Measurements from ENCODE around the gene LEFTY1.

Gene LEFTY1

DNA sequence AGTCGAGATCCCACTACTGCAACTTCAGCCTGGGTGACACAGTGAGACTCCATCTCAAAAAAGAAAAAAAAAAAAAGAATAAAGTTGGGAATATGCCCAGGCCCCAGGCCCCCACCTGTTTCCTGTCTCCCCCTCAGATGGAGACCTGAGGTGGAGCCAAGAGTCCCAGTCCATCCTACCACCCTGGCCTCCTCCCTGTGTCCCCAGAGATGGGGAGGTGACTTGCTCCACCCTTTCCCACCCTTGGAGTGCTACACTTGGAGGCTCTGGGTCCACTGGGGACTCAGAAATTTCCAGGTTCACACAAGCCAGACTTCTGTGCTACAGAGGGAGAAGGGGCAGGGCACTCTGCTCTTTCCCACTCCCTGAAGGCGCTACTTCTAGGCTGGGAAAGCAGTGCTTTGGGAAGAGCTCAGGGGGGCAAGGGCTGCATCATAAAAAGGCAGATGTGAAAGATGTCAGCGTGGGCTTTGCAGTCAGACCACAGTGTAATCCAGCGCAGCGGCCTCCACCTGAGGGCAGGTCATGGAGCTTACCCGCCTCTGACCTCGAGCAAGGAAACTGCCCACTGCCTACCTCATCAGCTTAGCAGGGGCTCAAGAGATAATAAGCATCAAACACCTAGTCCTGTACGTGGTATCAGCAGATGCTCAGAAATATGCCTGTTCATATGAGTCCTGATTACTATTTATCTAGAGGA, 20.2 kb downstream of the LEFTY1 start:
- DNase-seq = no peak

DNA sequence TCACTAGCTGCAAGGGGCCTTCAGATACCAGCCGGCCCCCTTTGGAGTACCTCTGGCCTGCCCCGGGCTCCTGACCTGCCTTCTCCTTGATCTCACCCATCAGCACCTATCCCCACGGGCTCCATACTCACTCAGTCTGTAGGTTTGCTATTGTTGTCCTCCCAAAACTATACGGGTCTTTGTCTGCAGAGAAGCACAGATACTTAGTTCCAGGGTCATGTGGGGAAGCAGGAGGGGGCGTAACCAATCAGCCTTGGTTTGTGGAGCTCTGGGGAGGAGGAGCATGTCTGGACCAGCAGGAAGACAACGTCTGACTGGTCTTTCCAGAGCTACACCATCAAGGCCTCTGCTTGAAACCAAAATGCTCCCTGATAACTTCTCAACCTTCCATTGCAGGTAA, 22.0 kb downstream of the LEFTY1 start:
- DNase-seq = no peak

DNA sequence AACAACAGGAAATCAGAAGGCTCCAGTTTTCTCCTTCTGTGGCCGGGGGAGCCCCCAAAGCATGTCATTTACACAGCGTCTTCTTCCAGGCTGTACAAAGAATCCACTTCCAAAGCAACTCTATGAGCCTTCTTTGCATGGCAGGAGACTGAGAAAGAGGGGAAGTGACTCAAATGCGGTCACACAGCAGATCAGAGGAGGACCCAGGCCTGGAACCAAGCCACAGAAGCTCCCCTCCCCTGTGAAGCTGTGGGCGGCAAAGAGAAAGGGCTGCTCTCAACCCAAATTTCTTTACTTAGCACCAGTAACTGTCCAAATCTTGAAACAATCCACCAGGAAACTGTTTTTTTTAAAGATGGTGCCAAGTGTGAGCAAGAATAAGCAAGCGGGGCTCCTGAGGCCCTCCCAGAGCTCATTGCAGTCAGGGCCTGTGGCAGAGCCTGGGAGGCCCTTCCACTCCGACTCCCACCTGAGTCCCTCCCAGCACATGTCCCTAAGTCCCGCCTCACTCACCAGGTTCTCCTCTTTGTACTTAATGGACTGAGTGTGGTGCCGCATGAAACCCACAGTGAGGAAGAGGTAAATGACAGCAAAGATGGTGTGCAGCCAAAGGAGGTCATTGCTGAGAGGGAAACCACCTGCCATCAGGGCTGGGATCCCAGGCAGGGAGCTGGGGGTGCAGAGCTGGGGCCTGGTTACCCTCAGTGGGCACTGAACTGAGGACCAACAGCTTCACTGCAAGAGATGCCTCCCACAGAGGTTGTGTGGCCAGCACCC, 22.7 kb downstream of the LEFTY1 start:
- DNase-seq = peak; percentile 73

DNA sequence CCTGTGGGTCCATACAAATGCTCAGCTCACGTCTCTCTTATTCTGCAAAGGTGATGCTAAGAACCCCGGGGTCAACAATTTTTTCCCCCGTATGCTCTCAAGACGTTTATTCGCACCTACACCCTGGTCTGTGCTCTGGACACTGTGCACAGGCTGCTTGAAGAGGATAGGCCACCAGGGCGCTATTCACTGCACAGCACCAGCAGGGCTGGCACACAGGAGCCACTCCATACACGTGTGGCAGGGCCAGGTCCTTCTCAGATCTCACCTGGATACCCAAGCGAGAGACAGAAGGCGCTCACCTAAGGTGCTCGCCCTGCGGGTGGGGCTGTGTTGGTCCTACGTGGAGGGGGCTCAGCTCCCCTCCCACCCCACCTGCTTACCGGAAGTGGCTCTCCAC, 23.4 kb downstream of the LEFTY1 start:
- DNase-seq = no peak

- no peak for DNase-seq
These were observed 25.8 kb downstream of the LEFTY1 start for GRCh38 chr1:225863167-225863566.

- no peak for DNase-seq
These were observed 26.4 kb downstream of the LEFTY1 start for GRCh38 chr1:225862581-225862950.

DNA sequence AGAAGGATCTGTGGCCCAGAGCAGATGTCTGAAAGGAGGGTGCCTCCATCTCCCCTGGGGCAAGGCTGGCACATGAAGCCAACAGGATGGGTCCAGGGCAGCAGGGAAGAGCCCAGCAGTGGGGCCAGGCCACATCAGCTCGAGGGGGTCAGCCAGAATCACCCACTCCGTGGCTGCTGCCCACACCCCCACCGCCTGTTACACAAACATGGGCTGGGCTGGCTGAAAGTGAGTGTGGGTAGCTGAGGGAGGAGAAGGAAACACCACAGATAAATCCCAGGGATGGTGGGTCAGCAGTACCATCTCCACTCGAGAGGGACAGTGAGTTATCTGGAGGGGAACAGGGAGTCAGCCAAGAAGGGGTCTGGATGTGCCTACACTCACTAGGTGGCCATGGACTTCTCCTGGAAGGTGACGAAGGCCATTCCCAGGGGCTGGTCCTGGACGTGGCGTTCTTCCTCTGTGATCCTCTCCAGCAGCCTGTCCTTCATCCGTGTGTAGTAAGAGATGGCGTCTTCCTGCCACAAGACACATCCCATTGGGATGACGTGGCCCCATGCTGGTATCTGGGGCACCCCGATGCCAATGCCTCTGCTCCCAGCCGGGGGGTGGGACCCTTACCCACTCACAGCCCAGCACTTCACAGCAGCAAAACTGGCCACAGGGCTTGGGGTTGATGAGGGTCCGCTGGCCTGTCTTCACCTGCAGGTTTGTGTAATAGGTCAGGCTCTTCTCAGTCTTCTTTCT, 26.9 kb downstream of the LEFTY1 start:
- DNase-seq = no peak

GRCh38 chr1:225860876-225861441, 28.0 kb downstream of the LEFTY1 start:
- no peak for DNase-seq

GRCh38 chr1:225860107-225860506, 28.8 kb downstream of the LEFTY1 start:
- no peak for DNase-seq

GRCh38 chr1:225859151-225859550, 29.8 kb downstream of the LEFTY1 start:
- no peak for DNase-seq

DNA sequence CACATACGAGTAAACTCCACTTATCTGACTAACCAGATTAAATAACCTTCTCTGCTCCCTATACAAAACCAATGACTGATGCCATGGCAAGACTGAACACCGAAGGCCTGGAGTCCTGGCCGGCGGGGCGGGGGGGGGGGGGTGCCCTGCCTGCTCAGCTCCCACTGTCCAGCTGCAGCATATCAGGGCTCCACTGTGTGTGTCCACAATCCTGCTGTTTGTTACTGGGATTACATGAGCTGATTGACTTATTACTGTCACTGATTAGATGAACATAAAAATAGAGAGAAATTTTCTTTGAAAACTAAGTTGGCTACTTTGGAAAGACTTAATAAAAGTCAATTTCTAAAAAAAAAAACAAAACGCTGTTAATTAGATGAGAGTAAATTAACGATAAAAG, 31.7 kb downstream of the LEFTY1 start:
- no peak for DNase-seq

- no peak for DNase-seq
These were observed 33.2 kb downstream of the LEFTY1 start for GRCh38 chr1:225855503-225856300.

DNA sequence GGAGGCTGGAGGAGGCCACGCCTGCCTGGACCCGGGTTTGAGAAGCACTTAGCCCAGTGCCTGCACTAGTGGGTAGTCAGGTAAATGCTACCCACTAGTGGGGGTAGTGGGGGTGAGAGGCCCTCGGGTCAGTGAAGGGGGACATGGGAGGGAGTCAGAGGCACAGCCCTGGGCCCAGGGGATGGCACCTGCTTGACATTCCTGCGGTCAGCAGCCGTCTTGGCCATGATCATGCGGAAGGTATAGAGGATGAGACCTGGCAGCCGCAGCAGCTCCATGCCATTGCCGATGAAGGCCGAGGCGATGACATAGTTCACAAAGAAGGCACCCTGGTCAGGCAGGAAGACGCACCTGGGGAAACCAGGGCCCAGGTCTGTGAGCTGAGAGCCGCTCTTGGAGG, 35.5 kb downstream of the LEFTY1 start:
- no peak for DNase-seq

- no peak for DNase-seq
These were observed 36.4 kb downstream of the LEFTY1 start for GRCh38 chr1:225852413-225853124.

DNA sequence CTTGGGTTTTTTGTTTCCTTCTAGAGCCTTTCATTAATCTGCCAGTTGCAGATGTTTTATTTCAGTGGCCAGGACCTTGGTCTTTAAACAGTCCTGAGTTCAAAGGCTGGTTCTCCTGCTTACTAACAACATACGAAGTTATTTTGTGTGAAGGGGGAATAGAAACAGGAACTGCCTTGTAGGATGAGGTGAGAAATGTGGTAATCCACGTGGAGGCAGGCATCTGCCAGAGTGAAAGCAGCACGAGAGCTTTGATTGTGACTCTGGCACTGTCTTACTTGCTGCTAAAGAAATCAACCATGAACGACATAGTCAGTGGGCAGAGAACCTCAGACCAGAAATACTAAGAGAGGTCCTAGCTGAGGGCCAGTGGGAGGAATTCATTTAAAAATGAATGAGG, 37.1 kb downstream of the LEFTY1 start:
- no peak for DNase-seq

DNA sequence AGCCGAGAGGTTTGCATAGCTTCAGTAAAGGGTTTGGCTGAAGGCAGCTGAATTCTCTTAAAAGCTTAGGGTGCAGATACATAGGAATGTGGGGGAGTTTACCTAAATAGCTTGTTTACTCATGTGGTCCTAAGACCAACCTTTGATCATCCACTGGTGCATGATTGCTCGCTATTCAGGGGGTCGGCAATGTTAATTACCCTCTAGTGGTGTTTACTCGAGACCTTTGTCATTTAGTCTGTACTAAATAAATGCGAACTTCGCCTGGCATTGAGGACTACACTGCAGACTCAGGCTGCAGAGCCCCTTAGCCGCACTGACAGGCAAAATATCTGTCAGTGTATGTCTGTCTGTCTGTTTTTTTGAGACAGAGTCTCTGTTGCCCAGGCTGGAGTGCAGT, 38.6 kb downstream of the LEFTY1 start:
- DNase-seq = no peak

GRCh38 chr1:225849925-225850324, 39.0 kb downstream of the LEFTY1 start:
- no peak for DNase-seq

GRCh38 chr1:225848030-225848955, 40.7 kb downstream of the LEFTY1 start:
- DNase-seq = no peak

GRCh38 chr1:225847610-225848009, 41.3 kb downstream of the LEFTY1 start:
- no peak for DNase-seq

- DNase-seq = no peak
These were observed 42.3 kb downstream of the LEFTY1 start for GRCh38 chr1:225846331-225847310.
